IMR-90 (cell line): ENCODE results near the gene EYS. TPM values are rescaled to one million over a fixed set of nuclear protein-coding genes. Genes with fewer than 3 reads are reported as not detected.
A peak's percentile ranks its signal among the peaks of the same experiment; 100 is the strongest.

Source experiments
- ATAC-seq: fragments of 200-7000 bp; cut with Tn5 transposase; 2 replicates; pipeline ENCODE4 v1.9.1; 2020; ENCODE audit warnings: low read depth, mild to moderate bottlenecking, moderate library complexity
- BruUV-seq: library from RNA; stranded (reverse); fragments of 400-500 nt; replicated peaks from 2 replicates; lab custom pipeline; 2021; lab: Mats Ljungman, UMichigan
- CTCF ChIA-PET: fragments of 300-600 bp; formaldehyde crosslinking; extraction: SDS; loops from one replicate; lab custom pipeline; 2021; ENCODE audit warnings: antibody characterized with exemption; lab: Yijun Ruan, JAX
- POLR2A ChIA-PET: fragments of 300-600 bp; sonication (Branson Sonifier 250); formaldehyde crosslinking; loops from one replicate; lab custom pipeline; 2022; ENCODE audit warnings: antibody characterized with exemption; ENCODE audit not compliant: unreplicated experiment; lab: Charles Lee
- DNase-seq: peaks from one replicate; pipeline ENCODE4 v3.0.0; 2013
- H2AFZ ChIP-seq: replicated peaks from 2 replicates; pipeline ENCODE3; 2013; ENCODE audit warnings: low read length, mild to moderate bottlenecking; ENCODE audit not compliant: poor library complexity
- H2AK5ac ChIP-seq: 2 replicates; pipeline ENCODE4 v1.6.1; 2013; ENCODE audit warnings: low read depth, low read length, inconsistent platforms
- H2AK9ac ChIP-seq: replicated peaks from 2 replicates; pipeline ENCODE3; 2013; ENCODE audit warnings: mild to moderate bottlenecking, low read depth, low read length, moderate library complexity; ENCODE audit not compliant: poor library complexity
- H2BK120ac ChIP-seq: 2 replicates; pipeline ENCODE4 v1.6.1; 2013; ENCODE audit warnings: low read depth, low read length, inconsistent platforms
- H2BK15ac ChIP-seq: 3 replicates; pipeline ENCODE4 v1.6.1; 2013; ENCODE audit warnings: low read depth, low read length, inconsistent platforms
- H2BK20ac ChIP-seq: 2 replicates; pipeline ENCODE4 v1.6.1; 2013; ENCODE audit warnings: low read depth, mild to moderate bottlenecking, inconsistent platforms, low read length, moderate library complexity
- H2BK5ac ChIP-seq: 2 replicates; pipeline ENCODE4 v1.6.1; 2013; ENCODE audit warnings: mild to moderate bottlenecking, low read depth, low read length, inconsistent platforms; ENCODE audit not compliant: poor library complexity, severe bottlenecking
- H3K14ac ChIP-seq: replicated peaks from 2 replicates; pipeline ENCODE4 v1.6.1; 2013; ENCODE audit warnings: low read depth, low read length, inconsistent platforms
- H3K18ac ChIP-seq: 2 replicates; pipeline ENCODE4 v1.6.1; 2013; ENCODE audit warnings: low read depth, low read length, control low read depth
- H3K23ac ChIP-seq: 2 replicates; pipeline ENCODE4 v1.6.1; 2013; ENCODE audit warnings: low read depth, low read length, inconsistent platforms
- H3K27ac ChIP-seq: 2 replicates; pipeline ENCODE4 v1.5.1; 2013; ENCODE audit warnings: mild to moderate bottlenecking, control low read depth, low read length; ENCODE audit not compliant: insufficient read depth
- H3K27me3 ChIP-seq: 2 replicates; pipeline ENCODE4 v1.6.1; 2013; ENCODE audit warnings: low read length; ENCODE audit not compliant: control insufficient read depth, insufficient read depth
- H3K36me3 ChIP-seq: 2 replicates; pipeline ENCODE4 v1.6.1; 2013; ENCODE audit warnings: low read length, mixed read lengths; ENCODE audit not compliant: control insufficient read depth, insufficient read depth
- H3K4ac ChIP-seq: 2 replicates; pipeline ENCODE4 v1.6.1; 2013; ENCODE audit warnings: low read depth, low read length, inconsistent platforms
- H3K4me1 ChIP-seq: 2 replicates; pipeline ENCODE4 v1.6.1; 2013; ENCODE audit warnings: low read length, mixed read lengths; ENCODE audit not compliant: control insufficient read depth, insufficient read depth
- H3K4me2 ChIP-seq: 2 replicates; pipeline ENCODE4 v1.6.1; 2013; ENCODE audit warnings: low read depth, mild to moderate bottlenecking, control low read depth, low read length, moderate library complexity
- H3K4me3 ChIP-seq: 2 replicates; pipeline ENCODE4 v1.5.1; 2013; ENCODE audit warnings: low read depth, mild to moderate bottlenecking, control low read depth, low read length, moderate library complexity; ENCODE audit not compliant: insufficient read depth
- H3K56ac ChIP-seq: 2 replicates; pipeline ENCODE4 v1.6.1; 2013; ENCODE audit warnings: low read length, inconsistent platforms; ENCODE audit not compliant: insufficient read depth; ENCODE audit errors: extremely low read depth
- H3K79me1 ChIP-seq, 2 experiments: 2 replicates each; pipeline ENCODE4 v1.6.1; 2013; ENCODE audit warnings: low read length in 2 of 2, inconsistent platforms in 1 of 2, low read depth in 1 of 2
- H3K9ac ChIP-seq: 2 replicates; pipeline ENCODE4 v1.6.1; 2013; ENCODE audit warnings: low read depth, low read length, control low read depth
- H3K9me1 ChIP-seq: 2 replicates; pipeline ENCODE4 v1.6.1; 2013; ENCODE audit warnings: low read length, inconsistent platforms; ENCODE audit not compliant: insufficient read depth
- H3K9me3 ChIP-seq: 2 replicates; pipeline ENCODE4 v1.6.1; 2013; ENCODE audit warnings: low read length; ENCODE audit not compliant: control insufficient read depth, insufficient read depth
- H4K20me1 ChIP-seq: 2 replicates; pipeline ENCODE4 v1.6.1; 2013; ENCODE audit warnings: low read length, inconsistent platforms; ENCODE audit not compliant: insufficient read depth
- H4K5ac ChIP-seq: 2 replicates; pipeline ENCODE4 v1.6.1; 2013; ENCODE audit warnings: mild to moderate bottlenecking, low read depth, low read length, control low read depth
- H4K8ac ChIP-seq, 2 experiments: 2 replicates each; pipeline ENCODE4 v1.6.1; 2013; ENCODE audit warnings: low read depth in 2 of 2, low read length in 2 of 2, control low read depth in 1 of 2, inconsistent platforms in 1 of 2
- H4K91ac ChIP-seq: 2 replicates; pipeline ENCODE4 v1.6.1; 2013; ENCODE audit warnings: low read depth, low read length, inconsistent platforms; ENCODE audit not compliant: insufficient read depth
- CEBPB ChIP-seq: IDR thresholded peaks from 2 replicates; pipeline ENCODE4 v1.6.1; 2012; ENCODE audit warnings: low read depth, low read length, improper control_type of control experiment
- CHD1 ChIP-seq: IDR thresholded peaks from 2 replicates; pipeline ENCODE4 v1.6.1; 2012; ENCODE audit warnings: low read depth, low read length, improper control_type of control experiment
- WGBS, 2 experiments: methylation state at CpG; one replicate each; pipeline versions ENCODE4 v1.1.5 to v1.1.7; 2013; ENCODE audit warnings: missing lambda C conversion rate in 2 of 2; ENCODE audit not compliant: insufficient read length in 1 of 2; ENCODE audit errors: extremely low coverage in 2 of 2; 5-methylcytosine and 5-hydroxymethylcytosine counted together
- dilution Hi-C: fragments of 300-500 bp; cut with HindIII; formaldehyde crosslinking; loops from one replicate; pipeline ENCODE4 v1.14.3; 2018; ENCODE audit warnings: low sequenced_read_pairs; ENCODE audit not compliant: unreplicated experiment
- in situ Hi-C: fragments of 300-500 bp; cut with MboI; formaldehyde crosslinking; loops from 3 replicates; pipeline ENCODE4 v1.14.3; 2019; ENCODE audit warnings: low sequenced_read_pairs, inconsistent platforms, mixed read lengths
- intact Hi-C: fragments of 100-400 bp; cut with micrococcal nuclease; formaldehyde crosslinking; loops from 2 replicates; pipeline ENCODE4 v1.10.0; 2022
- polyA plus RNA-seq, 3 experiments: library from polyadenylated mRNA; depleted of rRNA; stranded (reverse); fragments of >200 nt; gene quantifications; 2 replicates each; pipeline ENCODE4 v1.2.3, GENCODE V29; 2012; ENCODE audit warnings: low replicate concordance in 1 of 3
- total RNA-seq: library from RNA; depleted of rRNA; stranded (reverse); fragments of >200 nt; gene quantifications from 2 replicates; pipeline ENCODE4 v1.2.3, GENCODE V29; 2012

EYS gene
- total and polyA plus RNA-seq, 2 of the 4 experiments (the other 2 are of a cell fraction) = under 0.01 TPM; not detected in 1

DNA sequence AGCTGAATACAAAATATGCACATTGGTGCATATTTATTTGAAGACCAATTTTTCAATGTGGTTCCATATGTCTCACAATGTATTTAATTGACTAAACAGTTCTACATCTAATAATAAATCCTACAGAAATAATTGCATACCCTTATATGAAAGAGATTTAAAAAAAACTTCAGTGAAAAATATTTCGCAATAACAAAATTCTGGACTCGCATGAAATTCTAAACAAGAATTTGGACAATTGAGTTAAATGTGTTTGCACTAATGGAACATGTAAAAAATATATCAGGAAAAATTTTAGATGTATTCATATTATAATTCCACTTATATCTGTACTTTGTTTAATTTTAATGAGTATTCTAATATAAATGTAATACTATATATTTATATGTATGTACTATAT lies 1003.1 kb downstream of the EYS start:
- H2AK5ac ChIP-seq = no peak overlapping the region
- H3K23ac ChIP-seq = no peak overlapping the region
- no peak overlapping the region for H2BK5ac ChIP-seq
- no peak overlapping the region for H2BK120ac ChIP-seq
- no peak overlapping the region for H2BK20ac ChIP-seq
- no peaks in the 10 kb centered on the region for H3K9me1 ChIP-seq
- H3K36me3 ChIP-seq = no peaks in the 10 kb centered on the region
- no peak overlapping the region for H4K91ac ChIP-seq
- intact Hi-C loops = no loop called here
- TF ChIP-seq CHD1 = no peak
- TF ChIP-seq CEBPB = peak; percentile 68
- no peak overlapping the region for H4K5ac ChIP-seq
- ChIA-PET CTCF (no interaction called here), POLR2A (no interaction called here)
- H3K9ac ChIP-seq = no peak overlapping the region
- H3K4me1 ChIP-seq = no peaks in the 10 kb centered on the region
- no peak overlapping the region for H4K8ac ChIP-seq
- no peak overlapping the region for H3K4me2 ChIP-seq
- dilution Hi-C loops = no loop called here
- DNase-seq (no peak), ATAC-seq (no peak)
- no CpG with 5 or more reads among the region's 2 CpGs for WGBS, 2 experiments
- in situ Hi-C loops = no loop called here
- no peak overlapping the region for H3K56ac ChIP-seq
- no peak overlapping the region for H3K4me3 ChIP-seq
- no TSS peak for BruUV-seq
- no peaks in the 10 kb centered on the region for H4K20me1 ChIP-seq
- H3K4ac ChIP-seq = no peak overlapping the region
- H3K27ac ChIP-seq = no peak overlapping the region
- H3K14ac ChIP-seq = no peak overlapping the region
- H3K79me1 ChIP-seq = no peaks in the 10 kb centered on the region
- H2BK15ac ChIP-seq = no peak overlapping the region
- no peak overlapping the region for H2AK9ac ChIP-seq
- H3K9me3 ChIP-seq = no peaks in the 10 kb centered on the region
- no peak overlapping the region for H2AFZ ChIP-seq
- no peak overlapping the region for H3K18ac ChIP-seq
- H3K27me3 ChIP-seq = no peaks in the 10 kb centered on the region
